Right renal pelvis (tissue), 4 donors: ENCODE results near the gene SLC17A2. TPM values are rescaled to one million over a fixed set of nuclear protein-coding genes. Genes with fewer than 3 reads are reported as not detected.
"Not testable (repeated sequence)": the region's sequence is repeated elsewhere in the genome, so short reads cannot be mapped to it uniquely, and the experiment has no call there.

ENCODE experiments used
- DNase-seq, 4 donors: peaks; one replicate each; pipeline ENCODE4 v3.0.0-alpha.2; 2013; ENCODE audit warnings: low read depth in 4 of 4, low spot score in 3 of 4, missing footprints in 1 of 4
- polyA plus RNA-seq, 4 donors: library from polyadenylated mRNA; unstranded; fragments of 120-200 nt; gene quantifications; one replicate each; pipeline ENCODE4 v1.2.1, GENCODE V29; 2013; ENCODE audit not compliant: insufficient read length in 4 of 4

Gene SLC17A2
- polyA plus RNA-seq, 4 donors = 0.46 to 0.80 (median 0.58) TPM

GRCh38 chr6:25952535-25952934 is 22.0 kb upstream of the SLC17A2 start:
- no peak for DNase-seq

- DNase-seq = no peak
These were observed 21.0 kb upstream of the SLC17A2 start for GRCh38 chr6:25951296-25952032.

- no peak for DNase-seq
These were observed 19.8 kb upstream of the SLC17A2 start for GRCh38 chr6:25950297-25950696.

- no peak for DNase-seq
These were observed 19.2 kb upstream of the SLC17A2 start for GRCh38 chr6:25949695-25950094.

GRCh38 chr6:25947492-25947891 is 17.0 kb upstream of the SLC17A2 start:
- not testable (repeated sequence) for DNase-seq

GRCh38 chr6:25946631-25947030 is 16.1 kb upstream of the SLC17A2 start:
- no peak for DNase-seq

- DNase-seq = not testable (repeated sequence)
These were observed 15.2 kb upstream of the SLC17A2 start for GRCh38 chr6:25945738-25946137.

- no peak for DNase-seq
These were observed 14.4 kb upstream of the SLC17A2 start for GRCh38 chr6:25944688-25945574.

- DNase-seq = no peak
These were observed 13.4 kb upstream of the SLC17A2 start for GRCh38 chr6:25943887-25944286.

- no peak for DNase-seq
These were observed 12.2 kb upstream of the SLC17A2 start for GRCh38 chr6:25942561-25943147.

GRCh38 chr6:25939593-25939992 is 9.1 kb upstream of the SLC17A2 start:
- no peak for DNase-seq

- no peak for DNase-seq
These were observed 5.5 kb upstream of the SLC17A2 start for GRCh38 chr6:25935953-25936352.

- no peak for DNase-seq
These were observed 4.3 kb upstream of the SLC17A2 start for GRCh38 chr6:25934735-25935313.

- no peak for DNase-seq
These were observed 3.7 kb upstream of the SLC17A2 start for GRCh38 chr6:25934156-25934555.

- DNase-seq = no peak
These were observed 869 bp upstream of the SLC17A2 start for GRCh38 chr6:25931411-25931709.

- DNase-seq = not testable (repeated sequence)
These were observed 706 bp downstream of the SLC17A2 start for GRCh38 chr6:25929785-25930184.

- no peak for DNase-seq
These were observed 1.7 kb downstream of the SLC17A2 start for GRCh38 chr6:25928562-25929324.

- DNase-seq = no peak
These were observed 2.7 kb downstream of the SLC17A2 start for GRCh38 chr6:25927756-25928216.

- no peak for DNase-seq
These were observed 3.3 kb downstream of the SLC17A2 start for GRCh38 chr6:25927178-25927577.

- no peak for DNase-seq
These were observed 4.6 kb downstream of the SLC17A2 start for GRCh38 chr6:25925876-25926275.
